Caco-2 (cell line): ENCODE data around the gene SCNN1A. TPM values are rescaled to one million over a fixed set of nuclear protein-coding genes. Genes with fewer than 3 reads are reported as not detected.
A peak's percentile ranks its signal among the peaks of the same experiment; 100 is the strongest.

Experiments used
- BruUV-seq: library from RNA; stranded (reverse); fragments of 400-500 nt; replicated peaks from 2 replicates; lab custom pipeline; 2021; lab: Mats Ljungman, UMichigan
- CTCF ChIA-PET: fragments of 300-600 bp; sonication (Branson Sonifier 250); formaldehyde crosslinking; loops from one replicate; lab custom pipeline; 2022; ENCODE audit warnings: antibody characterized with exemption; lab: Charles Lee
- POLR2A ChIA-PET: fragments of 300-600 bp; sonication (Branson Sonifier 250); formaldehyde crosslinking; loops from one replicate; lab custom pipeline; 2022; ENCODE audit warnings: antibody characterized with exemption; lab: Charles Lee
- DNase-seq, 2 experiments: peaks; one replicate each; pipeline versions ENCODE4 v3.0.0 to v3.0.0-alpha.2; 2020 to 2022
- H3K27me3 ChIP-seq: replicated peaks from 2 replicates; pipeline ENCODE4 v1.6.0; 2011; ENCODE audit warnings: low read length; ENCODE audit not compliant: control insufficient read depth, insufficient read depth
- H3K36me3 ChIP-seq: 2 replicates; pipeline ENCODE4 v1.5.1; 2011; ENCODE audit warnings: low read length; ENCODE audit not compliant: control insufficient read depth, insufficient read depth
- H3K4me1 ChIP-seq: fragments of 250-450 bp; sonication (Bioruptor Pico); 2 replicates; pipeline ENCODE4 v1.5.1; 2020; ENCODE audit warnings: mild to moderate bottlenecking
- H3K4me3 ChIP-seq: 2 replicates; pipeline ENCODE4 v1.5.1; 2011; ENCODE audit warnings: low read depth, mild to moderate bottlenecking, control low read depth, low read length
- H3K9me3 ChIP-seq: fragments of 250-450 bp; sonication (Bioruptor Pico); 2 replicates; pipeline ENCODE4 v1.5.1; 2020; ENCODE audit warnings: mild to moderate bottlenecking, moderate library complexity
- H3K27ac Mint-ChIP-seq: one replicate; pipeline ENCODE4 v1.8.0; 2022; ENCODE audit warnings: mixed read lengths; ENCODE audit not compliant: unreplicated experiment
- H3K27me3 Mint-ChIP-seq: one replicate; pipeline ENCODE4 v1.8.0; 2022; ENCODE audit warnings: mixed read lengths; ENCODE audit not compliant: insufficient read depth, unreplicated experiment
- H3K36me3 Mint-ChIP-seq: one replicate; pipeline ENCODE4 v1.8.0; 2022; ENCODE audit warnings: mild to moderate bottlenecking, mixed read lengths; ENCODE audit not compliant: insufficient read depth, unreplicated experiment
- H3K4me1 Mint-ChIP-seq: one replicate; pipeline ENCODE4 v1.8.0; 2022; ENCODE audit warnings: low read depth, mixed read lengths; ENCODE audit not compliant: unreplicated experiment
- H3K4me3 Mint-ChIP-seq: one replicate; pipeline ENCODE4 v1.8.0; 2022; ENCODE audit warnings: mild to moderate bottlenecking, moderate library complexity, mixed read lengths; ENCODE audit not compliant: unreplicated experiment
- H3K9me3 Mint-ChIP-seq: one replicate; pipeline ENCODE4 v1.8.0; 2022; ENCODE audit warnings: mixed read lengths; ENCODE audit not compliant: unreplicated experiment
- intact Hi-C: fragments of 100-400 bp; cut with micrococcal nuclease; formaldehyde crosslinking; loops from one replicate; pipeline ENCODE4 v1.10.0; 2022; ENCODE audit not compliant: unreplicated experiment
- total RNA-seq: library from RNA; stranded (reverse); gene quantifications from 2 replicates; pipeline ENCODE4 v1.2.3, GENCODE V29; 2022
- TF ChIP-seq, protein P1 (sequence below), 2 experiments: fragments of 200-600 bp in 1 of 2; IDR thresholded peaks; 1 replicate in 1 of 2; 2 replicates in 1 of 2; pipeline versions ENCODE4 v1.5.1 to v1.8.0; 2011 to 2022; ENCODE audit warnings: antibody characterized with exemption in 1 of 2, control low read depth in 1 of 2, inconsistent platforms in 1 of 2, low read depth in 1 of 2, low read length in 1 of 2, mild to moderate bottlenecking in 1 of 2, moderate library complexity in 1 of 2; ENCODE audit not compliant: insufficient read depth in 1 of 2, severe bottlenecking in 1 of 2, unreplicated experiment in 1 of 2

The SCNN1A gene
- total RNA-seq, 1 experiment from 2014 or later = 52.6 TPM

DNA sequence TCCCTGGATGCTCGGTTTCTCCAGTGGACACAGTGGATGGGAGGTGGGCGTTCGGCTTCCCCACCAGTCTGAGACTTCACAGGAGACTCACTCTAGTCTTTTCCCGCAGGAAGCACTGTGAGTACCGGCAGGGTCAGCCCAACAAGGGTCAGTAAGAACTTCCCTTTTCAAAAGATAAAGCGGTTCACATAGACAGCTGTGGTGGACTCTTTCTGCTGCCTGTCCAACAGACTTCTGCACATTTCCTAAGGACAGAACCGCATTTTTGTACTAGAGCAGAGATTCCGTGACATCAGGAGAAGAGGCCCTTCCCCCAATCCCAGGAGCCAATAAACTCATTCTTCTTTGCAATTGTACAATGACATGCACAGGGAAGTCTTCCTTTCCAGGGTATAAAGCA lies 19.0 kb upstream of the SCNN1A start:
- Mint-ChIP-seq H3K27ac (no peak overlapping the region), H3K27me3 (no peaks in the 10 kb centered on the region), H3K9me3 (no peaks in the 10 kb centered on the region), H3K4me3 (no peak overlapping the region), H3K4me1 (peaks cover 6% of the 10 kb centered on the region), H3K36me3 (peaks cover 36% of the 10 kb centered on the region)
- intact Hi-C loops = no loop called here
- DNase-seq = peak in 1 of 2 experiments; percentile 22
- H3K27me3 ChIP-seq = no peaks in the 10 kb centered on the region
- POLR2A ChIA-PET = interaction anchor here (0.5 kb wide), 1 partner anchor 140 kb away, joined by 6 read pairs; the partner anchor contains the start of gene GAPDH
- no peaks in the 10 kb centered on the region for H3K36me3 ChIP-seq
- H3K4me1 ChIP-seq = no peaks in the 10 kb centered on the region
- CTCF ChIA-PET = no interaction called here
- H3K9me3 ChIP-seq = no peaks in the 10 kb centered on the region
- BruUV-seq = no TSS peak
- H3K4me3 ChIP-seq = no peak overlapping the region
- TF ChIP-seq, protein P1, sequence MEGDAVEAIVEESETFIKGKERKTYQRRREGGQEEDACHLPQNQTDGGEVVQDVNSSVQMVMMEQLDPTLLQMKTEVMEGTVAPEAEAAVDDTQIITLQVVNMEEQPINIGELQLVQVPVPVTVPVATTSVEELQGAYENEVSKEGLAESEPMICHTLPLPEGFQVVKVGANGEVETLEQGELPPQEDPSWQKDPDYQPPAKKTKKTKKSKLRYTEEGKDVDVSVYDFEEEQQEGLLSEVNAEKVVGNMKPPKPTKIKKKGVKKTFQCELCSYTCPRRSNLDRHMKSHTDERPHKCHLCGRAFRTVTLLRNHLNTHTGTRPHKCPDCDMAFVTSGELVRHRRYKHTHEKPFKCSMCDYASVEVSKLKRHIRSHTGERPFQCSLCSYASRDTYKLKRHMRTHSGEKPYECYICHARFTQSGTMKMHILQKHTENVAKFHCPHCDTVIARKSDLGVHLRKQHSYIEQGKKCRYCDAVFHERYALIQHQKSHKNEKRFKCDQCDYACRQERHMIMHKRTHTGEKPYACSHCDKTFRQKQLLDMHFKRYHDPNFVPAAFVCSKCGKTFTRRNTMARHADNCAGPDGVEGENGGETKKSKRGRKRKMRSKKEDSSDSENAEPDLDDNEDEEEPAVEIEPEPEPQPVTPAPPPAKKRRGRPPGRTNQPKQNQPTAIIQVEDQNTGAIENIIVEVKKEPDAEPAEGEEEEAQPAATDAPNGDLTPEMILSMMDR (IDR thresholded peaks at IDR 0.05; ENCODE audit: insufficient read depth in 1 of 2, low read depth in 1 of 2, low read length in 1 of 2, severe bottlenecking in 1 of 2, unreplicated experiment in 1 of 2) = no peak

DNA sequence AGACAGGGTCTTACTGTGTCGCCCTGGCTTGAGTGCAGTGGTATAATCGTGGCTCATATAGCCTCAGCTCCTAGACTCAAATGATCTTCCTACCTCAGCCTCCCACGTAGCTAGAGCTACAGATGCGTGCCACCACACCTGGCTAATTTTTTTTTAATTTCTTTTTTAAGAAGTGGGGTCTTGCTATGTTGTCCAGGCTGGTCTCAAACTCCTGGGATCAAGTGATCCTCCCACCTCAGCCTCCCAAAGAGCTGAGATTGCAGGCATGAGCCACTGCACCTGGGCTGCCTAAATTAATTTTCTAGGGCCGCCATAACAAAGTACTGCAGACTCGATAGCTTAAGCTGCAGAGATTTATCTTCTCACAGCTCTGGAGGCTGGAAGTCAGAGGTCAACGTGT lies 17.7 kb upstream of the SCNN1A start:
- Mint-ChIP-seq H3K27me3 (no peaks in the 10 kb centered on the region), H3K36me3 (peaks cover 49% of the 10 kb centered on the region), H3K4me1 (peaks cover 6% of the 10 kb centered on the region), H3K9me3 (no peaks in the 10 kb centered on the region), H3K27ac (no peak overlapping the region), H3K4me3 (no peak overlapping the region)
- Histone ChIP-seq H3K4me3 (no peak overlapping the region), H3K27me3 (no peaks in the 10 kb centered on the region), H3K36me3 (peaks cover 4% of the 10 kb centered on the region), H3K4me1 (no peaks in the 10 kb centered on the region), H3K9me3 (no peaks in the 10 kb centered on the region)
- no peak for DNase-seq
- intact Hi-C loops = no loop called here
- BruUV-seq = no TSS peak
- POLR2A ChIA-PET = interaction anchor here (0.5 kb wide), 1 partner anchor 78 kb away, joined by 4 read pairs; no protein-coding TSS in a partner anchor
- TF ChIP-seq, protein P1 (IDR thresholded peaks at IDR 0.05; ENCODE audit: insufficient read depth in 1 of 2, low read depth in 1 of 2, low read length in 1 of 2, severe bottlenecking in 1 of 2, unreplicated experiment in 1 of 2) = no peak
- CTCF ChIA-PET = interaction anchor here (1.1 to 2.2 kb wide), 3 partner anchors 30 to 145 kb away, joined by 3 to 6 read pairs (median 3); no protein-coding TSS in a partner anchor

DNA sequence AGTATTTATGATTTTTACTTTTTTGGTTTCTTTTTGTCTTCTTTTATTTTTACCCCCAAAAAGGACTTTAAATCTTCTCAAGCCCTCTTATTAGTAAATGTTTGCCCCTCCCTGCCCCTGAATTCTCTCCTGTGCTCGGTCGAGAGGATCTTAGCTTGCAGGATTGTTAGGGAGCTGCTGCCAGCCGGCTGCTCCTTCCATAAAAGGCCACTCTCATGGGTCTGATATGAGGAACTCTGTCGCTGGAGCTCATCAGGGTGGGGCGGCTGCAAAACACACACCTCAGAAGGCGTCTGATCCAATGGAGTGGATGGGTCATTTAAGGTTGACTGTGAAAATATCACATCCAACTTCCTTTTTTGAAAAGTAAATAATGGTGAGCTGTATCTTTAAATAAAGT lies 17.1 kb upstream of the SCNN1A start:
- Mint-ChIP-seq H3K36me3 (peaks cover 55% of the 10 kb centered on the region), H3K27ac (no peak overlapping the region), H3K4me1 (peaks cover 6% of the 10 kb centered on the region), H3K4me3 (no peak overlapping the region), H3K9me3 (no peaks in the 10 kb centered on the region), H3K27me3 (no peaks in the 10 kb centered on the region)
- CTCF ChIA-PET = interaction anchor here (0.7 to 2.2 kb wide), 4 partner anchors 9 to 145 kb away, joined by 3 to 6 read pairs (median 4); partner anchors contain the start of gene LTBR
- no peaks in the 10 kb centered on the region for H3K9me3 ChIP-seq
- no peaks in the 10 kb centered on the region for H3K4me1 ChIP-seq
- H3K36me3 ChIP-seq = peaks cover 8% of the 10 kb centered on the region
- no peak overlapping the region for H3K4me3 ChIP-seq
- intact Hi-C loops = no loop called here
- no peaks in the 10 kb centered on the region for H3K27me3 ChIP-seq
- POLR2A ChIA-PET = interaction anchor here (0.6 to 0.7 kb wide), 2 partner anchors 9 to 56 kb away, joined by 3 read pairs; partner anchors contain the start of gene LTBR
- DNase-seq = no peak
- BruUV-seq = no TSS peak
- TF ChIP-seq, protein P1 (IDR thresholded peaks at IDR 0.05; ENCODE audit: insufficient read depth in 1 of 2, low read depth in 1 of 2, low read length in 1 of 2, severe bottlenecking in 1 of 2, unreplicated experiment in 1 of 2) = no peak
